Measurements from ENCODE around the gene DCXR. TPM values are rescaled to one million over a fixed set of nuclear protein-coding genes. Genes with fewer than 3 reads are reported as not detected.

DCXR gene
- total RNA-seq, 1 donor from 2014 or later: 1,477 TPM

Other genes with a start within 250 kb of the DCXR start
- gene GCGR, start 233.5 kb downstream of the DCXR start, total RNA-seq: 109 TPM
- gene MCRIP1, start 204.4 kb downstream of the DCXR start, total RNA-seq: 17.9 TPM
- not detected for gene PPP1R27, start 202.6 kb downstream of the DCXR start, total RNA-seq
- gene P4HB, start 177.2 kb downstream of the DCXR start, total RNA-seq: 1,392 TPM
- 109 TPM for gene ARHGDIA, start 166.4 kb downstream of the DCXR start, total RNA-seq
- gene ALYREF, start 146.1 kb downstream of the DCXR start, total RNA-seq: 14.5 TPM
- gene ANAPC11, start 146.0 kb downstream of the DCXR start, total RNA-seq: 95.7 TPM
- 0.13 TPM for gene NPB, start 135.5 kb downstream of the DCXR start, total RNA-seq
- gene PCYT2, start 126.3 kb downstream of the DCXR start, total RNA-seq: 113 TPM
- 18.0 TPM for gene SIRT7, start 119.5 kb downstream of the DCXR start, total RNA-seq
- 12.6 TPM for gene MAFG, start 110.0 kb downstream of the DCXR start, total RNA-seq
- gene PYCR1, start 100.4 kb downstream of the DCXR start, total RNA-seq: 5.2 TPM
- not detected for gene MYADML2, start 90.5 kb downstream of the DCXR start, total RNA-seq
- gene NOTUM, start 76.5 kb downstream of the DCXR start, total RNA-seq: 4.2 TPM
- gene ASPSCR1, start 60.1 kb downstream of the DCXR start, total RNA-seq: 62.9 TPM
- 60.0 TPM for gene CENPX, start 14.8 kb downstream of the DCXR start, total RNA-seq
- 19.4 TPM for gene LRRC45, start 14.4 kb downstream of the DCXR start, total RNA-seq
- 8.7 TPM for gene RAC3, start 6.0 kb downstream of the DCXR start, total RNA-seq
- 45.8 TPM for gene RFNG, start 14.1 kb upstream of the DCXR start, total RNA-seq
- 84.1 TPM for gene GPS1, start 14.2 kb upstream of the DCXR start, total RNA-seq
- 121 TPM for gene DUS1L, start 28.1 kb upstream of the DCXR start, total RNA-seq
- 267 TPM for gene FASN, start 60.5 kb upstream of the DCXR start, total RNA-seq
- 32.8 TPM for gene CCDC57, start 175.1 kb upstream of the DCXR start, total RNA-seq
- gene SLC16A3, start 191.3 kb upstream of the DCXR start, total RNA-seq: 6.9 TPM
- gene CSNK1D, start 236.0 kb upstream of the DCXR start, total RNA-seq: 49.6 TPM

All from left lobe of liver (tissue), 1 donor.